Sigmoid colon (tissue), 7 donors: Measurements from ENCODE around the gene CEP112. TPM values are rescaled to one million over a fixed set of nuclear protein-coding genes. Genes with fewer than 3 reads are reported as not detected.

ENCODE experiments used
- DNase-seq: peaks from one replicate; pipeline ENCODE4 v3.0.0-alpha.2; 2019
- H3K27ac ChIP-seq, 4 donors: fragments of 200-600 bp; sonication (generic); one replicate each; pipeline ENCODE4 v1.5.1; 2016 to 2019; ENCODE audit warnings: mild to moderate bottlenecking in 1 of 4
- H3K27me3 ChIP-seq, 3 donors: fragments of 200-600 bp; sonication (generic); one replicate each; pipeline ENCODE4 v1.5.1; 2019; ENCODE audit warnings: mild to moderate bottlenecking in 1 of 3
- H3K36me3 ChIP-seq, 4 donors: fragments of 200-600 bp; sonication (generic); one replicate each; pipeline ENCODE4 v1.5.1; 2016 to 2019
- H3K4me1 ChIP-seq, 4 donors: fragments of 200-600 bp; sonication (generic); one replicate each; pipeline ENCODE4 v1.5.1; 2017 to 2019
- H3K4me3 ChIP-seq, 4 donors: fragments of 200-600 bp; sonication (generic); one replicate each; pipeline ENCODE4 v1.5.1; 2017 to 2019; ENCODE audit warnings: mild to moderate bottlenecking in 2 of 4, moderate library complexity in 1 of 4
- H3K9me3 ChIP-seq, 4 donors: fragments of 200-600 bp in 3 of 4; sonication (generic) in 3 of 4; one replicate each; pipeline versions ENCODE4 v1.5.1 to v1.6.1; 2013 to 2019
- CTCF ChIP-seq, 4 experiments: fragments of 450-650 bp in 3 of 4; fragments of 200-600 bp in 1 of 4; IDR thresholded peaks; one replicate each; pipeline ENCODE4 v1.5.1; 2016 to 2019; ENCODE audit warnings: antibody characterized with exemption in 4 of 4, mild to moderate bottlenecking in 3 of 4, moderate library complexity in 2 of 4
- EP300 ChIP-seq, 4 donors: sonication (generic); formaldehyde crosslinking; IDR thresholded peaks; one replicate each; pipeline ENCODE4 v1.6.1; 2017; ENCODE audit warnings: antibody characterized with exemption in 4 of 4
- POLR2A ChIP-seq, 2 donors: fragments of 450-650 bp; IDR thresholded peaks; one replicate each; pipeline ENCODE4 v1.6.1; 2016; ENCODE audit warnings: antibody characterized with exemption in 2 of 2, mild to moderate bottlenecking in 2 of 2, moderate library complexity in 2 of 2
- POLR2AphosphoS5 ChIP-seq, 4 donors: sonication (generic); formaldehyde crosslinking; IDR thresholded peaks; one replicate each; pipeline ENCODE4 v1.6.1; 2017; ENCODE audit warnings: antibody characterized with exemption in 4 of 4
- WGBS, 2 donors: extraction: QIAGEN DNeasy Blood & Tissue Kit; methylation state at CpG; one replicate each; pipeline ENCODE4 v1.1.7; 2013; 5-methylcytosine and 5-hydroxymethylcytosine counted together
- intact Hi-C: fragments of 100-400 bp; cut with DNase I; formaldehyde crosslinking; loops from one replicate; pipeline ENCODE4 v1.15.1; 2023
- polyA plus RNA-seq, 3 donors: library from polyadenylated mRNA; stranded (reverse); fragments of 200-250 nt; gene quantifications; one replicate each; pipeline ENCODE4 v1.2.3, GENCODE V29; 2013
- total RNA-seq, 4 donors: library from RNA; depleted of rRNA; stranded (reverse); fragments of >200 nt; gene quantifications; one replicate each; pipeline ENCODE4 v1.1.0, GENCODE V29; 2016
- donor health status: healthy with polysubstance abuse.
- donor health status: Bipolar disorder and iron deficiency.
- donor health status: healthy.

Gene CEP112
- total and polyA plus RNA-seq, 7 donors, result 0.92 to 29.1 (median 15.1) TPM

DNA sequence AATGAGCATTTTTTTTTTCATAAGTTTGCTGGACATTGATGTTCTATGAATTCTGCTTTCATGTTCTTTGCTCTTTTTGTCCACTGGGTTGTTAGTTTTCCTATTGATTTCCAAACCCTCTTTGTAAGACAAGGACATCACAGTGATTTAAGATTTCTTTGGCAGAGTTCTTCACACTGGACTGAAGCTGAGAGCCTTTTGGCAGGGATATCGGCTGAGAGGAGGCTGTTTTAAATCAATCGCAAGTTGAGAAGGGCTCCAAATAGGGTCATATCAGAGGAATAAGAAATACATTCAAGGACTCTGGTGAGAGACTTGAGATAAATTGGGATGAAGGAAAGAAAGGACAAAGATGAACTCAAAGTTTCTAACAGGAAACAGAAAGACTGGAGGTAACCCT is 464.7 kb downstream of the CEP112 start:
- Histone ChIP-seq H3K4me3 (no peak overlapping the region), H3K36me3 (no peaks in the 10 kb centered on the region), H3K9me3 (peaks cover 0 to under 1% (median 0%) of the 10 kb centered on the region in 4 donors), H3K27ac (peak overlapping the region in 1 of 4 donors; percentile 15), H3K27me3 (no peaks in the 10 kb centered on the region), H3K4me1 (peaks cover 0 to 49% (median 37%) of the 10 kb centered on the region in 4 donors)
- intact Hi-C loops, result no loop called here
- whole genome bisulfite sequencing, 2 donors, result 85 to 95% methylated on average over 2 of the region's 2 CpGs
- TF ChIP-seq CTCF (IDR thresholded peaks at IDR 0.05) (no peak), POLR2A (IDR thresholded peaks at IDR 0.05) (no peak), POLR2AphosphoS5 (IDR thresholded peaks at IDR 0.05) (peak in 1 of 4 donors; percentile 9), EP300 (IDR thresholded peaks at IDR 0.05) (no peak)
- no peak for DNase-seq

- WGBS, 2 donors, result 27 to 53% methylated on average over 5 of the region's 5 CpGs
- DNase-seq, result no peak
- Histone ChIP-seq H3K4me3 (no peak overlapping the region), H3K36me3 (no peaks in the 10 kb centered on the region), H3K9me3 (no peaks in the 10 kb centered on the region), H3K4me1 (peaks cover 0 to 27% (median 21%) of the 10 kb centered on the region in 4 donors), H3K27ac (peak overlapping the region in 2 of 4 donors; percentile 41 to 44), H3K27me3 (no peaks in the 10 kb centered on the region)
- intact Hi-C loops, result loop anchor here (5.0 kb wide), 1 partner anchor 444 kb away; no protein-coding TSS in a partner anchor
- TF ChIP-seq EP300 (IDR thresholded peaks at IDR 0.05) (no peak), POLR2AphosphoS5 (IDR thresholded peaks at IDR 0.05) (peak in 3 of 4 donors; percentile 40 to 66 (median 41)), CTCF (IDR thresholded peaks at IDR 0.05) (no peak), POLR2A (IDR thresholded peaks at IDR 0.05) (no peak)
Measured at GRCh38 chr17:65723431-65724151, 468.3 kb downstream of the CEP112 start.

DNA sequence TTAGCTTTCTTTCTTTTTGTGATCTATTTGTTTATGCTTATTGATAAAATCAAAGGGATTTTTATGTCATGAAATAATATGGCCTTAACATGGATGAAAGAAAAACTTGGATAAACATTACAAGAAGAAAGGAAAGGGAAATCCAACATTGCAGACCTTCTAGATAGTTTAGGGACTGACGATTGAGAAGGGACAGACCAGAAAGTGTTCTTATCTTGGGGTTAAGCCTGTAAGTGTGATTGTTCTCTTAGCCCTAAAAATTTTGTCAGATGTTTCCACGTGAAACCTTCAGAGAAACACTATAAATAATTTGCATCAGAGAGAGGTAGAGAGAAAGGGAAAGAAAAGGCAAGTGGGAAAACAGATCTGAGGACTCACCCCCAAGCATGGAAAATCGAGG is 473.3 kb downstream of the CEP112 start:
- intact Hi-C loops, result no loop called here

GRCh38 chr17:65712383-65713267 is 479.3 kb downstream of the CEP112 start:
- Histone ChIP-seq H3K27ac (peak overlapping the region; percentile 56 to 84 (median 69)), H3K4me1 (peaks cover 0 to 26% (median 23%) of the 10 kb centered on the region in 4 donors), H3K4me3 (peak overlapping the region in 2 of 4 donors; percentile 12 to 25), H3K27me3 (no peaks in the 10 kb centered on the region), H3K36me3 (no peaks in the 10 kb centered on the region), H3K9me3 (no peaks in the 10 kb centered on the region)
- WGBS, 2 donors, result 34 to 65% methylated on average over 9 of the region's 9 CpGs
- intact Hi-C loops, result loop anchor here (2.0 to 5.0 kb wide), 3 partner anchors 36 to 158 kb away; no protein-coding TSS in a partner anchor
- DNase-seq, result peak; percentile 81
- TF ChIP-seq POLR2A (IDR thresholded peaks at IDR 0.05) (no peak), CTCF (IDR thresholded peaks at IDR 0.05) (no peak), POLR2AphosphoS5 (IDR thresholded peaks at IDR 0.05) (peak; percentile 94 to 98 (median 96)), EP300 (IDR thresholded peaks at IDR 0.05) (peak; percentile 89 to 99 (median 94))

More for the DNA sequence above, 473.3 kb downstream of the CEP112 start:
- Histone ChIP-seq H3K36me3 (no peaks in the 10 kb centered on the region), H3K4me3 (no peak overlapping the region), H3K9me3 (no peaks in the 10 kb centered on the region), H3K27ac (no peak overlapping the region), H3K4me1 (peaks cover 0 to 12% (median 10%) of the 10 kb centered on the region in 4 donors), H3K27me3 (no peaks in the 10 kb centered on the region)
- 75 to 76% methylated on average over 3 of the region's 3 CpGs for WGBS, 2 donors
- no peak for DNase-seq
- TF ChIP-seq POLR2AphosphoS5 (IDR thresholded peaks at IDR 0.05), result no peak
- TF ChIP-seq EP300 (IDR thresholded peaks at IDR 0.05), result no peak
- no peak for TF ChIP-seq POLR2A (IDR thresholded peaks at IDR 0.05)
- TF ChIP-seq CTCF (IDR thresholded peaks at IDR 0.05), result no peak
